A549 (cell line): ENCODE data around the gene HPD.

Experiments used
- BCL3 ChIP-seq: fragments of >200 bp; sonication (Bioruptor Twin); formaldehyde crosslinking; IDR thresholded peaks from 3 replicates; pipeline ENCODE4 v1.6.1; 2016
- EP300 ChIP-seq, 2 experiments: fragments of >200 bp; sonication (Bioruptor Twin); formaldehyde crosslinking; IDR thresholded peaks; 2 replicates in 1 of 2; 3 replicates in 1 of 2; pipeline ENCODE4 v1.6.1; 2016 to 2017
- ESRRA ChIP-seq: fragments of 150-350 bp; IDR thresholded peaks from 2 replicates; pipeline ENCODE4 v1.6.1; 2014; ENCODE audit warnings: mild to moderate bottlenecking, low read length, borderline replicate concordance
- POLR2A ChIP-seq: IDR thresholded peaks from 2 replicates; pipeline ENCODE4 v1.6.1; 2012; ENCODE audit warnings: mild to moderate bottlenecking, low read length
- POLR2AphosphoS2 ChIP-seq: conservative IDR thresholded peaks from 2 replicates; pipeline ENCODE4 v1.6.1; 2012; ENCODE audit warnings: low read length, improper control_type of control experiment, inconsistent platforms
- RAD21 ChIP-seq, 2 experiments: fragments of >200 bp in 1 of 2; sonication (Bioruptor Twin) in 1 of 2; formaldehyde crosslinking in 1 of 2; IDR thresholded peaks in 1 of 2; conservative IDR thresholded peaks in 1 of 2; 2 replicates in 1 of 2; 3 replicates in 1 of 2; pipeline ENCODE4 v1.6.1; 2012 to 2018; ENCODE audit warnings: inconsistent platforms in 1 of 2
- RCOR1 ChIP-seq: fragments of 150-350 bp; IDR thresholded peaks from 2 replicates; pipeline ENCODE4 v1.6.1; 2014; ENCODE audit warnings: antibody characterized with exemption, low read length, low read depth
- SMC3 ChIP-seq: fragments of >200 bp; sonication (Bioruptor Twin); formaldehyde crosslinking; IDR thresholded peaks from 3 replicates; pipeline ENCODE4 v1.6.1; 2018; ENCODE audit warnings: inconsistent platforms
- TF ChIP-seq, protein P1 (sequence below): fragments of >200 bp; sonication (Bioruptor Twin); formaldehyde crosslinking; IDR thresholded peaks from 3 replicates; pipeline ENCODE4 v1.5.1; 2016
- TF ChIP-seq, protein P2 (sequence below): fragments of 150-350 bp; IDR thresholded peaks from 2 replicates; pipeline ENCODE4 v1.6.1; 2014; ENCODE audit warnings: low read depth, mild to moderate bottlenecking, low read length

GRCh38 chr12:121838126-121838525 lies 20.5 kb downstream of the HPD start:
- no peak for TF ChIP-seq EP300 (IDR thresholded peaks at IDR 0.05)
- TF ChIP-seq, protein P1, sequence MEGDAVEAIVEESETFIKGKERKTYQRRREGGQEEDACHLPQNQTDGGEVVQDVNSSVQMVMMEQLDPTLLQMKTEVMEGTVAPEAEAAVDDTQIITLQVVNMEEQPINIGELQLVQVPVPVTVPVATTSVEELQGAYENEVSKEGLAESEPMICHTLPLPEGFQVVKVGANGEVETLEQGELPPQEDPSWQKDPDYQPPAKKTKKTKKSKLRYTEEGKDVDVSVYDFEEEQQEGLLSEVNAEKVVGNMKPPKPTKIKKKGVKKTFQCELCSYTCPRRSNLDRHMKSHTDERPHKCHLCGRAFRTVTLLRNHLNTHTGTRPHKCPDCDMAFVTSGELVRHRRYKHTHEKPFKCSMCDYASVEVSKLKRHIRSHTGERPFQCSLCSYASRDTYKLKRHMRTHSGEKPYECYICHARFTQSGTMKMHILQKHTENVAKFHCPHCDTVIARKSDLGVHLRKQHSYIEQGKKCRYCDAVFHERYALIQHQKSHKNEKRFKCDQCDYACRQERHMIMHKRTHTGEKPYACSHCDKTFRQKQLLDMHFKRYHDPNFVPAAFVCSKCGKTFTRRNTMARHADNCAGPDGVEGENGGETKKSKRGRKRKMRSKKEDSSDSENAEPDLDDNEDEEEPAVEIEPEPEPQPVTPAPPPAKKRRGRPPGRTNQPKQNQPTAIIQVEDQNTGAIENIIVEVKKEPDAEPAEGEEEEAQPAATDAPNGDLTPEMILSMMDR, result no peak
- TF ChIP-seq POLR2A, result no peak
- no peak for TF ChIP-seq RAD21 (conservative IDR thresholded peaks at IDR 0.05 in 1 of 2, IDR thresholded peaks at IDR 0.05 in 1 of 2)
- TF ChIP-seq RCOR1, result no peak
- TF ChIP-seq, protein P2, sequence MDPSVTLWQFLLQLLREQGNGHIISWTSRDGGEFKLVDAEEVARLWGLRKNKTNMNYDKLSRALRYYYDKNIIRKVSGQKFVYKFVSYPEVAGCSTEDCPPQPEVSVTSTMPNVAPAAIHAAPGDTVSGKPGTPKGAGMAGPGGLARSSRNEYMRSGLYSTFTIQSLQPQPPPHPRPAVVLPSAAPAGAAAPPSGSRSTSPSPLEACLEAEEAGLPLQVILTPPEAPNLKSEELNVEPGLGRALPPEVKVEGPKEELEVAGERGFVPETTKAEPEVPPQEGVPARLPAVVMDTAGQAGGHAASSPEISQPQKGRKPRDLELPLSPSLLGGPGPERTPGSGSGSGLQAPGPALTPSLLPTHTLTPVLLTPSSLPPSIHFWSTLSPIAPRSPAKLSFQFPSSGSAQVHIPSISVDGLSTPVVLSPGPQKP, result no peak
- no peak for TF ChIP-seq POLR2AphosphoS2
- TF ChIP-seq SMC3, result no peak
- TF ChIP-seq BCL3, result no peak
- TF ChIP-seq ESRRA, result no peak
